NCI-H128 (cell line): Measurements from ENCODE around the gene PRAME.
"Not testable (repeated sequence)": the region's sequence is repeated elsewhere in the genome, so short reads cannot be mapped to it uniquely, and the experiment has no call there.

Experiments
- DNase-seq: peaks from one replicate; lab custom pipeline; 2025; ENCODE audit not compliant: unreplicated experiment; lab: John Stamatoyannopoulos, UW

The PRAME gene

GRCh38 chr22:22521631-22522030 is 37.4 kb downstream of the PRAME start:
- no peak for DNase-seq

- no peak for DNase-seq
Measured at GRCh38 chr22:22520667-22521602, 38.1 kb downstream of the PRAME start.

GRCh38 chr22:22520020-22520656 is 38.9 kb downstream of the PRAME start, which contains the start of gene ZNF280A:
Gene ZNF280A, minus strand, starts transcription at chr22:22520270. Its CDS starts 4,640 bp downstream, at chr22:22515630.
- DNase-seq = no peak

GRCh38 chr22:22519591-22519990 is 39.5 kb downstream of the PRAME start:
- DNase-seq = no peak

GRCh38 chr22:22516992-22517391 is 42.1 kb downstream of the PRAME start:
- DNase-seq = no peak

GRCh38 chr22:22515890-22516289 is 43.2 kb downstream of the PRAME start:
- DNase-seq = no peak

- not testable (repeated sequence) for DNase-seq
Measured at GRCh38 chr22:22514431-22514830, 44.6 kb downstream of the PRAME start.

- DNase-seq = no peak
Measured at GRCh38 chr22:22513619-22514018, 45.4 kb downstream of the PRAME start.

- no peak for DNase-seq
Measured at GRCh38 chr22:22512951-22513350, 46.1 kb downstream of the PRAME start.

- not testable (repeated sequence) for DNase-seq
Measured at GRCh38 chr22:22510833-22511232, 48.2 kb downstream of the PRAME start.

GRCh38 chr22:22509912-22510311 is 49.2 kb downstream of the PRAME start:
- not testable (repeated sequence) for DNase-seq

- peak; percentile 14 for DNase-seq
Measured at GRCh38 chr22:22508274-22509176, 50.5 kb downstream of the PRAME start, which contains the start of gene ZNF280B. Gene ZNF280B, minus strand, starts transcription at chr22:22508742. Its CDS starts 19,344 bp downstream, at chr22:22489398.

- no peak for DNase-seq
Measured at GRCh38 chr22:22507743-22508273, 51.3 kb downstream of the PRAME start.

- DNase-seq = no peak
Measured at GRCh38 chr22:22506736-22507135, 52.3 kb downstream of the PRAME start.

- no peak for DNase-seq
Measured at GRCh38 chr22:22498267-22498666, 60.8 kb downstream of the PRAME start.
